GM19238 (cell line): ENCODE measurements around the gene PPL.

ENCODE experiments used
- DNase-seq: peaks from one replicate; pipeline ENCODE4 v3.0.0; 2011; ENCODE audit warnings: low spot score; ENCODE audit not compliant: insufficient read length

The PPL gene

GRCh38 chr16:4888428-4889135, 48.4 kb downstream of the PPL start:
- DNase-seq, result no peak

DNA sequence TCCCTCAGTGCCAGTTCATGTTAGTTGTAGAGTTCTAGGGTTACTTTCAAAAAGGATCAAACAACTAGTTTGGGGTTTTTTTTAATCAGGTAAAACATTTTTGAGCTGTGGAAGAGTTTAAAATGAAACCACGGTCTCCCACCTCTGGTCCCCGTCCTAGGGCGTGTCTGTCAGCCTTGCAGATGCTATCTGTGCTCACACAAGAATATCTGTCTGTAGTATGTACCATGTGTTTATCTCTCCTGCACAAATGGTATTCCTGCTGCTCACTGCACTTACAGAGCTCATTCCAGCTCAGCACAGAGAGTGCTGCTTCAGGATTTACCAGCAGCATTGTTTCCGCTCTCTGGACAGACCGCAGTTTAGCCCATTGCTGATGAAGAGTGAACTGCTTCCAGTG, 50.8 kb downstream of the PPL start:
- DNase-seq, result no peak

DNA sequence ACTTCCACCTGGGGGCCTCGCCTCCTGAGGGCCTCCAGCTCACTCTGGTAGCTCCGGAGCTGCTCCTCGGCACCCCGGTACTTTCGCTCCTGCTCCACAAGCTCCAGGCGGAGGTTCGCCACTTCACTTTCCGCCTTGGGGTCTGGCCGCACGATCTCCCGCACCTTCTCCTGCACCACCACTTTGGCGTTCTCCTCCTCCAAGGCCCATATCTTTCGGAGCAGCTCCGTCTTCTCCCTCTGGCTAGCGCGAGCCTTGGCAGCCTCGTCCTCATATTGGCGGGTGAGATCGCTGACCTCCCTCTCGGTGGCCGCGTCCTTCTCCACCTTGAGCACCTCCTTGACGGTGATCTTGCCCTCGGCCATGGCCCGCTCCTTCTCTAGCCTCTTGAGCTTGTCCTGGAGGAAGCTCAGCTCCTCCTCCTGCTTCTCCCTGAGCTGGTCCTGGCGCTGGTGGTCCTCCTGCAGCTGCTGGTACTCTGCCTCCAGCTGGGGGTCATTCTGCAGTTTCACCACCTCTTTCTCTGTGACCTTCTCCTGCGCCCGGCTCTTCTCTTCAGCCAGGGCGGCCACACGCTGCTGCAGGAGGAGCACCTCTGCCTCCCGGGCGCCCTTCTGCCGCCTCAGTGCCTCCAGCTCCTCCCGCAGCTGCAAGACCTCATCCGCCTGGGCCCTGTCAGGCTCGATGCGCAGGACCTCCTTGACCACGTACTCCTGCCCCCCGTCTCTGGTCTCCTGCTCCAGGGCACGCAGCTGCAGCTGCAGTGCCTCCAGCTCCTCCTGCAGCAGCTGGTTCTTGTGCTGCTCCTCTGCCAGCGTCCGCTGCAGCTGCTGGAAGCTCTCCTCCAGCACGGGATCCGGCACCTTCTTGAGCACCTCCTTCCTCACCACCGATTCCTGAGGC, 51.7 kb downstream of the PPL start:
- no peak for DNase-seq

DNA sequence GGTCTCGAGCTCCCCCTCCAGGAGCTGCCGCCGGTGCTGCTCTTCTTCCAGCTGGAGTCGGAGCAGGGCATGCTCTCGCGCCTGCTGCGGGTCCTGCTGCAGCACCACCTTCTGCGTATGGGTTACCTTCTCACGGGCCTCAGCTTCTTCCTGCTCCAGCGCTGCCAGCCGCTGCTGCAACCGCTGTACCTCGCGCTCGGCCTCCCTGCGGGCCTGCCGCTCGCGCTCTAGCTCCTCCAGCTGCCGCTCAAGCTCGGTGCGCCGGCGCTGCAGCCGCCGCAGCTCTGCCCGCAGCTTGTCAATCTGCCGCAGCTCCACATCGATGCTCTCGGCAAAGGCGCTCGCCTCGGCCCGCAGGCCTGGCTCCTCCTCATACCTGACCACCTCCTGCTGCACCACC, 52.7 kb downstream of the PPL start:
- no peak for DNase-seq

- DNase-seq, result no peak
Measured at GRCh38 chr16:4883501-4883900, 53.4 kb downstream of the PPL start.

GRCh38 chr16:4882633-4883285, 54.2 kb downstream of the PPL start:
- DNase-seq, result no peak

- DNase-seq, result no peak
Measured at GRCh38 chr16:4882000-4882632, 54.8 kb downstream of the PPL start.

DNA sequence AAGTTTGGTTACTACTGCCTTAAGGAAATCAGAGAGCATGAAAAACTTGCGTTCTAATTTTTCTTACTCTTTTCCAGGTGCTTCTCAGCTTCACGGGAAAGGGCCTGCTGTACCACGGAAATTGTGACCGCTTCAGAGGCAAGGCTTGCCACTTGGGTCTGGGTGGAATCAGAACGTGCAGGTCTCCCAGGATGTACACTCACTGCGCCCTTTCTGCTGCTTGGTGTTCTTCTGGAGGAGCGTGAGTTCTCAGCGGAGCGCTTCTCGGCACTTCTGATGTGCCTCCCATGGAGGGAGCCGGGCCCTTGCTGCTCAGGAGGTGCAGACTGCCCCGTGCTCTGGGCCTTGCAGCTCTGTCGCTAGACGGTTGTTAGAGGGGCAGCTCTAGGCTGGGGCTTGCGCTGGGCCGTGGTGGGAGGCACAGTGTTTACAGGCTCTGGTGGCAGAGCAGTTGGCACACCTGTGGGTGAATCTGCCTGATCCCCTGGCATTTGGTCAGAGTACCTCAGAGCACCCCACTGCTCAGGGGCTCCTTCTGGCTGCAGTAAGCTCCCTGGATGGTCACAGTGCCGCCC, 56.9 kb downstream of the PPL start:
- no peak for DNase-seq

- DNase-seq, result no peak
Measured at GRCh38 chr16:4879049-4879448, 57.9 kb downstream of the PPL start.

GRCh38 chr16:4877380-4877685, 59.6 kb downstream of the PPL start:
- no peak for DNase-seq

DNA sequence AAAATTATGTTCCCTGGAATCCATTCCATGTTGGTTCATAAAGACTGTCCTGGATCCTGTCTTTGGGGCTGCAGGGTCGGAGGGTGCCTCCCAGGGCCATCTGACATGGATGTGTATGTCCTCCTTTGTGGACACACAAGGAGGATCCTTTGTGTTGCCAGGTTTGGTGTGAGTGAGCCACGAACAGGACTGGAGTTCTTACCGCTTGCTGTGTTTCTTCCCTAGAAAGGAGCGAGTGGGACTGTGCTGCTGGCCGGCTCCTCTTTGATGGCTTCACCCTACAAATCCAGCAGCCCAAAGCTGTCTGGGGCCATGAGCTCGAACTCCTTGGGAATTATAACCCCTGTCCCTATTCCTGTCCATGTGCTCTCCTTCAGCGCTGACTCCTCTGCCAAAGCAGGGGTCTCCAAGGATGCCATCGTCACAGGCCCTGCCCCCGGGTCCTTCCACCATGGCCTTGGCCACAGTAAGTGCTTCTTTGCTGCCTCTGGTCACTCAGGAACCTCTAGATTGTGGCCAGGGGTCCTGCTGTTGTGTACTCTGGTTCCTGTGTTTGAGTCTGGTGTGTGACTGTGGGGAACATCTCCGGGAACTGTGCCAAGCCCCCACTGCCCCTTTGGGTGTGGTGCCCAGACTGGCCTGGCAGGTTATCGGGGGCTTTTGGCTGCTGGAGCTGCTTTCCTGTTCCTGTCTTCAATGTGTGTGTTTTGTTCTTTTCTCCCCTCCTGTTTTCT, 60.1 kb downstream of the PPL start:
- no peak for DNase-seq

DNA sequence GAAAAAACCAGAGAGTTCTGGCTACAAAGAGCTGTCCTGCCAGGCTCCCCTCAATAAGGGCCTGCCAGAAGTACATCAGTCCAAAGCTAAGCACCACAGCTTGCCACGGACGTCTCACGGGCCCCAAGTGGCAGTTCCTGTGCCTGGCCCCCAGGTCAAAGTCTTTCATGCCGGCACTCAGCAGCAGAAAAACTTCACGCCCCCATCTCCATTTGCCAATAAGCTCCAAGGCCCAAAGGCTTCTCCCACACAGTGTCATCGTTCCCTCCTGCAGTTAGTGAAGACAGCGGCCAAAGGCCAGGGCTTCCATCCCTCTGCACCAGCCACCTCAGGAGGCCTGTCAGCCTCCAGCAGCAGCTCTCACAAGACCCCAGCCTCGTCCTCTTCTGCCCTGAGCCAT, 62.3 kb downstream of the PPL start:
- DNase-seq, result no peak

- DNase-seq, result no peak
Measured at GRCh38 chr16:4873091-4873490, 63.9 kb downstream of the PPL start.

DNA sequence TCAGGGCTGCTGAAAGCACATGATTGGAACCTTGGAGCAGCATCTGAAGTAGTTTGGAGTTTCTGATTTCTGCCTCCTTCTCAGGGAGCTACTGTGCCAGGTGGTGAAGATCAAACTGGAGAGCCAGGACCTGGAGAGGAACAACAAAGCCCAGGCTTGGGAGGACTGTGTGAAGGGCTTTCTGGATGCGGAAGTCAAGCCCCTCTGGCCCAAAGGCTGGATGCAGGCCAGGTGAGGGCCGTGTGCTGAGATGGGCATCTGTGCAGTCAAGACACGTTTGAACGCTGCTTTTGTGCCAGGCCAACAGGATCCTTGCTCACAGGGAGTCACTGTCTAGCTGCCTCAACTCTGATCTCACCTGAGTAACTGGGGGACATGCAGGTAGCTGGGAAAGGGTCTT, 65.9 kb downstream of the PPL start:
- DNase-seq, result no peak

- DNase-seq, result no peak
Measured at GRCh38 chr16:4870138-4870671, 66.7 kb downstream of the PPL start.

DNA sequence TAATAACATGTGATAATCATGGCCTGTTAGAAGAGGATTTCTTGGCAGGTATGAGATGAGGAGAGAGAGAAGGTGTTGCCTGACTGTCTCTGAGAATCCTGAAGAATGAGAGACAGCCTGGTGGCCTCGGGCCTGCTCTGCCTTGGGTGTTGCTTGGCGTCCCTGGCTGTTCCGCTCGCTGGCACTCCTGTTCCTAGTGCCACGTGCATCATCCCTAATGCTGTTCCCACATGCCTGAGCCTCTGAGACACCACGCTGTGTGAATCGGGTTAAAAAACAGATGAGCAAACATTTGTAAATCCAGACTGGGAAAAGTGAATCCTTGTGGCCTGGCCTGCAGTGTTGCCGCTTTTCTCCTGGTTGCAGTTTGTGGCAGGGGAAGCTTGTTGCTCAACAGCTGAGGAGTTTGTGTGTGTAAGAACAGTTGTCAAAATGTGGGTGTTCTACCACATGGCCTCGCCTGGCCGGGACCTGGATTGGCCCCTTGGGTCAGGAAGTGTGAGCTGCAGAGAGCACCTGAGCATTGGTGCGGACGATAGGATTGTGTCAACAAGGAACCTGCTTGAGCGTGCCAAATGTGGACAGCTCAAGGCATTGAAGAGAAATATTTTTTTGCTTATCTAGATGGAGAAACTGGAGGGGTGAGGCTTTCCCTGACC, 67.7 kb downstream of the PPL start:
- no peak for DNase-seq

- no peak for DNase-seq
Measured at GRCh38 chr16:4868535-4868934, 68.4 kb downstream of the PPL start.

- DNase-seq, result no peak
Measured at GRCh38 chr16:4868026-4868425, 68.9 kb downstream of the PPL start.

DNA sequence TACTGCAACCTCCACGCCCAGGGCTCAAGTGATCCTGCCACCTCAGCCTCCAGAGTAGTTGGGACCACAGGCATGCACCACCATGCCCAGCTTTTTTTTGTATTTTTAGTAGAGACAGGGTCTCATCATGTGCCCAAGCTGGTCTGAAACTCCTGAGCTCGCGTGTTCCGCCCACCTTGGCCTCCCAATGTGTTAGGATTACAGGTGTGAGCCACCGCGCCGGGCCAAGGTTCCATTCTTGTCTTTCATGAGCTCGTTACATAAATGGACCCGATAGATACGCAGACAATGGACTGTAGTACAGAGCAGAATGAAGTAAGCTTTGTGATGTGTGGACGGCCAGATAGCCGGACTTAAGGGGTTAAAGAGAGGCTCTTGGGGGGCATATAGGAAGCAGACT, 70.4 kb downstream of the PPL start:
- DNase-seq, result no peak

DNA sequence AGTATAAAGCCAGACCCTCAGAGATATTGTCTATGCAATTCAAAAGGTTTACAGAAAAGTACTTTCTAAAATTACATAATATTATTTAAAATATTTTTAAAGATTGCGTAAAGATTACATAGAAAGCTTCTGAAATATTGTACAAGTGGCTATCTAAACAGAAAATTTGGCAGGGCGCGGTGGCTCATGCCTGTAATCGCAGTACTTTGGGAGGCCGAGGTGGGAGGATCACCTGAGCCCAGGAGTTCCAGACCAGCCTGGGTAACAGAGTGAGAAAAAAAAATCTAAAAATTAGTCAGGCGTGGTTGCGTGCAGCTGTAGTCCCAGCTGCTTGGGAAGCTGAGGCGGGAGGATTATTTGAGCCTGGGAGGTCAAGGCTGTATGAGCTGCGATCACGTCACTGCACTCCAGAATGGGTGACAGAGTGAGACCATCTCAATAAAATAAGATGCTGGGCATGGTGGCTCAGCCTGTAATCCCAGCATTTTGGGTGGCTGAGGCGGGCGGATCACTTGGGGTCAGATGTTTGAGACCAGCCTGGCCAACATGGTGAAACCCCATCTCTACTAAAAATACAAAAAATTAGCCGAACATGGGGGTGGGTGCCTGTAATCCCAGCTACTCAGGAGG, 71.6 kb downstream of the PPL start:
- DNase-seq, result no peak
